SW 1271 (cell line): ENCODE measurements around the gene JMJD4.

ENCODE experiments used
- DNase-seq, 2 experiments: peaks; one replicate each; lab custom pipeline; 2025; lab: John Stamatoyannopoulos, UW

Gene JMJD4

GRCh38 chr1:227685807-227686206 lies 49.3 kb downstream of the JMJD4 start:
- no peak for DNase-seq
